Measurements from ENCODE around the gene NPBWR2.

NPBWR2 gene

GRCh38 chr20:64108731-64109681 lies 1.6 kb upstream of the NPBWR2 start:
- Histone ChIP-seq H3K9me3 (replicated peaks; ENCODE audit: insufficient read depth, low read length) (no peaks in the 10 kb centered on the region), H3K4me3 (ENCODE audit: low read length) (no peak overlapping the region), H3K36me3 (replicated peaks; ENCODE audit: insufficient read depth, low read length) (no peaks in the 10 kb centered on the region), H3K79me2 (ENCODE audit: low read length) (no peaks in the 10 kb centered on the region), H3F3A (ENCODE audit: insufficient read depth, low read length) (no peaks in the 10 kb centered on the region), H3K9ac (ENCODE audit: low read length) (no peak overlapping the region), H3K27me3 (replicated peaks; ENCODE audit: insufficient read depth, low read length) (peaks cover 91% of the 10 kb centered on the region), H3K4me1 (ENCODE audit: low read length) (no peaks in the 10 kb centered on the region), H2AFZ (ENCODE audit: low read length) (no peak overlapping the region), H3K4me2 (ENCODE audit: low read depth, low read length) (no peak overlapping the region), H3K9me2 (replicated peaks; ENCODE audit: insufficient read depth, low read length) (no peaks in the 10 kb centered on the region), H3K27ac (ENCODE audit: low read length) (no peak overlapping the region), H4K20me1 (ENCODE audit: insufficient read depth, low read length) (no peaks in the 10 kb centered on the region)
- DNase-seq = no peak
- no peak for TF ChIP-seq CTCF (IDR thresholded peaks at IDR 0.05; ENCODE audit: low read length)
- TF ChIP-seq EZH2phosphoT487 (IDR thresholded peaks at IDR 0.05; ENCODE audit: low read length) = no peak
- TF ChIP-seq EZH2 (optimal IDR thresholded peaks at IDR 0.05; ENCODE audit: low read depth, low read length) = no peak

- no peak for DNase-seq
- Histone ChIP-seq H3F3A (ENCODE audit: insufficient read depth, low read length) (no peaks in the 10 kb centered on the region), H3K27ac (ENCODE audit: low read length) (no peak overlapping the region), H3K9me2 (replicated peaks; ENCODE audit: insufficient read depth, low read length) (no peaks in the 10 kb centered on the region), H3K79me2 (ENCODE audit: low read length) (no peaks in the 10 kb centered on the region), H3K4me1 (ENCODE audit: low read length) (no peaks in the 10 kb centered on the region), H4K20me1 (ENCODE audit: insufficient read depth, low read length) (no peaks in the 10 kb centered on the region), H3K9me3 (replicated peaks; ENCODE audit: insufficient read depth, low read length) (no peaks in the 10 kb centered on the region), H3K9ac (ENCODE audit: low read length) (no peak overlapping the region), H3K36me3 (replicated peaks; ENCODE audit: insufficient read depth, low read length) (no peaks in the 10 kb centered on the region), H3K4me3 (ENCODE audit: low read length) (no peak overlapping the region), H3K4me2 (ENCODE audit: low read depth, low read length) (no peak overlapping the region), H3K27me3 (replicated peaks; ENCODE audit: insufficient read depth, low read length) (peaks cover 91% of the 10 kb centered on the region), H2AFZ (ENCODE audit: low read length) (no peak overlapping the region)
- no peak for TF ChIP-seq CTCF (IDR thresholded peaks at IDR 0.05; ENCODE audit: low read length)
- TF ChIP-seq EZH2 (optimal IDR thresholded peaks at IDR 0.05; ENCODE audit: low read depth, low read length) = no peak
- TF ChIP-seq EZH2phosphoT487 (IDR thresholded peaks at IDR 0.05; ENCODE audit: low read length) = no peak
Observed at GRCh38 chr20:64107736-64108457, 532 bp upstream of the NPBWR2 start.

- H4K20me1 ChIP-seq (ENCODE audit: insufficient read depth, low read length) = no peaks in the 10 kb centered on the region
- H3K36me3 ChIP-seq (replicated peaks; ENCODE audit: insufficient read depth, low read length) = no peaks in the 10 kb centered on the region
- DNase-seq = no peak
- no peaks in the 10 kb centered on the region for H3K9me3 ChIP-seq (replicated peaks; ENCODE audit: insufficient read depth, low read length)
- no peak overlapping the region for H3K4me2 ChIP-seq (ENCODE audit: low read depth, low read length)
- H3K27ac ChIP-seq (ENCODE audit: low read length) = no peak overlapping the region
- no peaks in the 10 kb centered on the region for H3K9me2 ChIP-seq (replicated peaks; ENCODE audit: insufficient read depth, low read length)
- no peaks in the 10 kb centered on the region for H3F3A ChIP-seq (ENCODE audit: insufficient read depth, low read length)
- no peak overlapping the region for H3K4me3 ChIP-seq (ENCODE audit: low read length)
- peaks cover 91% of the 10 kb centered on the region for H3K27me3 ChIP-seq (replicated peaks; ENCODE audit: insufficient read depth, low read length)
- no peak overlapping the region for H3K9ac ChIP-seq (ENCODE audit: low read length)
- no peaks in the 10 kb centered on the region for H3K79me2 ChIP-seq (ENCODE audit: low read length)
- no peak for TF ChIP-seq CTCF (IDR thresholded peaks at IDR 0.05; ENCODE audit: low read length)
- no peak overlapping the region for H2AFZ ChIP-seq (ENCODE audit: low read length)
- no peaks in the 10 kb centered on the region for H3K4me1 ChIP-seq (ENCODE audit: low read length)
Observed at GRCh38 chr20:64106435-64106961, 867 bp downstream of the NPBWR2 start.

Data from MM.1S (cell line).